Neuronal stem cell (in vitro differentiated cells): ENCODE data around the gene CCNG2.
A peak's percentile ranks its signal among the peaks of the same experiment; 100 is the strongest.

Experiments used
- DNase-seq: peaks from one replicate; pipeline ENCODE4 v3.0.0-alpha.2; 2013; ENCODE audit warnings: low spot score
- H2AFZ ChIP-seq: one replicate; pipeline ENCODE4 v1.6.1; 2013; ENCODE audit warnings: mild to moderate bottlenecking, low read length, inconsistent platforms
- H2AK5ac ChIP-seq: 2 replicates; pipeline ENCODE4 v1.6.1; 2013; ENCODE audit warnings: low read depth, mild to moderate bottlenecking, inconsistent platforms, low read length, moderate library complexity, mixed read lengths
- H2BK120ac ChIP-seq: 2 replicates; pipeline ENCODE4 v1.6.1; 2013; ENCODE audit warnings: low read depth, mild to moderate bottlenecking, inconsistent platforms, low read length, moderate library complexity, mixed read lengths
- H2BK12ac ChIP-seq: one replicate; pipeline ENCODE4 v1.6.1; 2013; ENCODE audit warnings: low read length, inconsistent platforms
- H2BK15ac ChIP-seq: 2 replicates; pipeline ENCODE4 v1.6.1; 2013; ENCODE audit warnings: mild to moderate bottlenecking, low read length, inconsistent platforms, mixed read lengths
- H2BK5ac ChIP-seq: one replicate; pipeline ENCODE4 v1.6.1; 2013; ENCODE audit warnings: inconsistent platforms, mild to moderate bottlenecking, low read length, moderate library complexity
- H3K14ac ChIP-seq: one replicate; pipeline ENCODE4 v1.6.1; 2013; ENCODE audit warnings: low read length, inconsistent platforms
- H3K18ac ChIP-seq: 2 replicates; pipeline ENCODE4 v1.6.1; 2013; ENCODE audit warnings: low read length, inconsistent platforms
- H3K23ac ChIP-seq: 2 replicates; pipeline ENCODE4 v1.6.1; 2013; ENCODE audit warnings: low read depth, mild to moderate bottlenecking, mixed read lengths, low read length, inconsistent platforms; ENCODE audit not compliant: poor library complexity
- H3K27ac ChIP-seq: replicated peaks from 3 replicates; pipeline ENCODE4 v1.5.1; 2013; ENCODE audit warnings: low read length, inconsistent platforms
- H3K27me3 ChIP-seq, 3 experiments: 2 replicates each; pipeline ENCODE4 v1.6.1; 2013; ENCODE audit warnings: low read length in 3 of 3, mild to moderate bottlenecking in 2 of 3, inconsistent platforms in 1 of 3, low read depth in 1 of 3, mixed read lengths in 1 of 3, moderate library complexity in 1 of 3; ENCODE audit not compliant: control insufficient read depth in 3 of 3, insufficient read depth in 3 of 3
- H3K36me3 ChIP-seq, 2 donors: replicated peaks in 1 of 2; 2 replicates each; pipeline ENCODE4 v1.6.1; 2013; ENCODE audit warnings: low read length in 2 of 2; ENCODE audit not compliant: control insufficient read depth in 2 of 2, insufficient read depth in 2 of 2
- H3K4ac ChIP-seq: 2 replicates; pipeline ENCODE4 v1.6.1; 2013; ENCODE audit warnings: inconsistent platforms, mild to moderate bottlenecking, low read length, moderate library complexity
- H3K4me1 ChIP-seq, 2 donors: 1 replicate in 1 of 2; 2 replicates in 1 of 2; pipeline ENCODE4 v1.6.1; 2013; ENCODE audit warnings: low read length in 2 of 2, low read depth in 1 of 2; ENCODE audit not compliant: control insufficient read depth in 2 of 2, insufficient read depth in 1 of 2
- H3K4me2 ChIP-seq: one replicate; pipeline ENCODE4 v1.6.1; 2013; ENCODE audit warnings: mild to moderate bottlenecking, low read length, inconsistent platforms; ENCODE audit not compliant: insufficient read depth, poor library complexity, severe bottlenecking
- H3K4me3 ChIP-seq, 2 donors: 2 replicates each; pipeline ENCODE4 v1.5.1; 2013; ENCODE audit warnings: low read length in 2 of 2, mild to moderate bottlenecking in 2 of 2, inconsistent platforms in 1 of 2, moderate library complexity in 1 of 2
- H3K79me1 ChIP-seq: one replicate; pipeline ENCODE4 v1.6.1; 2013; ENCODE audit warnings: low read depth, mild to moderate bottlenecking, inconsistent platforms, low read length, moderate library complexity
- H3K9ac ChIP-seq: one replicate; pipeline ENCODE4 v1.6.1; 2013; ENCODE audit warnings: mild to moderate bottlenecking, low read depth, low read length, inconsistent platforms; ENCODE audit not compliant: poor library complexity
- H3K9me3 ChIP-seq, 2 donors: replicated peaks in 1 of 2; 2 replicates each; pipeline versions ENCODE3 to v1.6.1; 2013; ENCODE audit warnings: low read length in 2 of 2, mild to moderate bottlenecking in 2 of 2, inconsistent platforms in 1 of 2, low read depth in 1 of 2, mixed read lengths in 1 of 2, moderate library complexity in 1 of 2; ENCODE audit not compliant: control insufficient read depth in 2 of 2, insufficient read depth in 1 of 2
- H4K8ac ChIP-seq: one replicate; pipeline ENCODE4 v1.6.1; 2013; ENCODE audit warnings: low read depth, mild to moderate bottlenecking, inconsistent platforms, low read length, moderate library complexity
- H4K91ac ChIP-seq: one replicate; pipeline ENCODE4 v1.6.1; 2013; ENCODE audit warnings: low read length, low read depth, mild to moderate bottlenecking, inconsistent platforms; ENCODE audit not compliant: poor library complexity
- WGBS, 2 donors: extraction: QIAGEN DNeasy Blood & Tissue Kit; methylation state at CpG; one replicate each; pipeline ENCODE4 v1.1.7; 2013; ENCODE audit warnings: missing lambda C conversion rate in 2 of 2, mixed read lengths in 1 of 2; ENCODE audit not compliant: insufficient read length in 2 of 2, insufficient replicate concordance in 1 of 2; ENCODE audit errors: extremely low coverage in 2 of 2; 5-methylcytosine and 5-hydroxymethylcytosine counted together

The CCNG2 gene

GRCh38 chr4:77152421-77152820, 4.6 kb upstream of the CCNG2 start:
- Histone ChIP-seq H3K14ac (no peak overlapping the region), H3K27ac (no peak overlapping the region), H3K9ac (no peak overlapping the region), H3K18ac (no peak overlapping the region), H3K9me3 (no peaks in the 10 kb centered on the region), H3K4me2 (no peak overlapping the region), H3K23ac (no peak overlapping the region), H2BK5ac (no peak overlapping the region), H3K4ac (no peak overlapping the region), H3K27me3 (no peaks in the 10 kb centered on the region), H3K4me3 (no peak overlapping the region), H4K91ac (no peak overlapping the region), H3K4me1 (peaks cover 14 to 21% of the 10 kb centered on the region in 2 donors), H2AFZ (peak overlapping the region; percentile 57), H2BK120ac (no peak overlapping the region), H4K8ac (no peak overlapping the region), H3K36me3 (no peaks in the 10 kb centered on the region), H2BK15ac (no peak overlapping the region), H2BK12ac (no peak overlapping the region), H2AK5ac (no peak overlapping the region), H3K79me1 (no peaks in the 10 kb centered on the region)
- WGBS, 2 donors: no CpG with 5 or more reads among the region's 5 CpGs
- no peak for DNase-seq

DNA sequence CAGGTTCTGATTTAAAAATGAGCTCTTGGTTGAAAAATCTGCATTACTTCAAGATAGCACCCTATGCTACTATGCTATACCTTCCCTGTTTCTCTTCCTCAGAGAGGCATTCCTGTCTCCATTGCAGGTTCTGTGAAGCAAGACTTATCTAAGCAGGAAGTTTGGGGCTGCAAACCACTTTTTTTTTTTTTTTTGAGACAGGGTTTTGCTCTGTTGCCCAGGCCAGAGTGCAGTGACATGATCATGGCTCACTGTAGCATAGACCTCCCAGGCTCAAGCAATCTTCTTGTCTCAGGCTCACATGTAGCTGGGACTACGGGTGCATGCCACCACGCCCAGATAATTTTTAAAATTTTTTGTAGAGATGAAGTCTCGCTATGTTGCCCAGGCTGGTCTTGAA, 4.0 kb upstream of the CCNG2 start:
- WGBS, 2 donors: no CpG with 5 or more reads among the region's 3 CpGs
- H2AK5ac ChIP-seq: no peak overlapping the region
- no peak overlapping the region for H2BK5ac ChIP-seq
- no peak overlapping the region for H2BK120ac ChIP-seq
- no peak overlapping the region for H4K91ac ChIP-seq
- no peak overlapping the region for H3K27ac ChIP-seq
- no peak for DNase-seq
- H3K4ac ChIP-seq: no peak overlapping the region
- H3K27me3 ChIP-seq: no peaks in the 10 kb centered on the region
- peaks cover 14 to 21% of the 10 kb centered on the region in 2 donors for H3K4me1 ChIP-seq
- H2BK12ac ChIP-seq: no peak overlapping the region
- no peaks in the 10 kb centered on the region for H3K79me1 ChIP-seq
- no peak overlapping the region for H4K8ac ChIP-seq
- no peaks in the 10 kb centered on the region for H3K9me3 ChIP-seq
- no peak overlapping the region for H2BK15ac ChIP-seq
- no peak overlapping the region for H3K4me2 ChIP-seq
- H3K9ac ChIP-seq: no peak overlapping the region
- no peak overlapping the region for H3K23ac ChIP-seq
- H3K18ac ChIP-seq: no peak overlapping the region
- H3K36me3 ChIP-seq: no peaks in the 10 kb centered on the region
- no peak overlapping the region for H2AFZ ChIP-seq
- H3K14ac ChIP-seq: no peak overlapping the region
- no peak overlapping the region for H3K4me3 ChIP-seq

GRCh38 chr4:77154065-77154464, 2.9 kb upstream of the CCNG2 start:
- Histone ChIP-seq H3K23ac (no peak overlapping the region), H3K4me1 (peaks cover 14 to 24% of the 10 kb centered on the region in 2 donors), H3K36me3 (peaks cover 3 to 9% of the 10 kb centered on the region in 2 donors), H3K14ac (no peak overlapping the region), H3K27me3 (no peaks in the 10 kb centered on the region), H2BK120ac (no peak overlapping the region), H3K4me2 (no peak overlapping the region), H4K91ac (no peak overlapping the region), H3K4ac (no peak overlapping the region), H3K79me1 (no peaks in the 10 kb centered on the region), H3K9me3 (no peaks in the 10 kb centered on the region), H3K27ac (peak overlapping the region; percentile 36), H2AFZ (peak overlapping the region; percentile 26), H2AK5ac (no peak overlapping the region), H3K18ac (no peak overlapping the region), H3K4me3 (no peak overlapping the region), H2BK15ac (no peak overlapping the region), H2BK12ac (no peak overlapping the region), H3K9ac (no peak overlapping the region), H2BK5ac (no peak overlapping the region), H4K8ac (no peak overlapping the region)
- DNase-seq: no peak

GRCh38 chr4:77154761-77155499, 2.1 kb upstream of the CCNG2 start:
- Histone ChIP-seq H3K4ac (no peak overlapping the region), H3K9me3 (no peaks in the 10 kb centered on the region), H3K79me1 (no peaks in the 10 kb centered on the region), H4K91ac (no peak overlapping the region), H2AK5ac (no peak overlapping the region), H2BK120ac (no peak overlapping the region), H2BK15ac (no peak overlapping the region), H2AFZ (peak overlapping the region; percentile 88), H4K8ac (no peak overlapping the region), H3K36me3 (peaks cover 5 to 18% of the 10 kb centered on the region in 2 donors), H3K4me2 (no peak overlapping the region), H3K4me1 (peaks cover 14 to 32% of the 10 kb centered on the region in 2 donors), H3K27me3 (no peaks in the 10 kb centered on the region), H3K27ac (no peak overlapping the region), H2BK5ac (no peak overlapping the region), H3K23ac (no peak overlapping the region), H3K18ac (no peak overlapping the region), H3K14ac (no peak overlapping the region), H3K9ac (no peak overlapping the region), H2BK12ac (no peak overlapping the region), H3K4me3 (no peak overlapping the region)
- no CpG with 5 or more reads among the region's 4 CpGs for WGBS, 2 donors
- no peak for DNase-seq
